H9 (cell line): ENCODE measurements around the gene MTFMT. TPM values are rescaled to one million over a fixed set of nuclear protein-coding genes. Genes with fewer than 3 reads are reported as not detected.
A peak's percentile ranks its signal among the peaks of the same experiment; 100 is the strongest.

ENCODE experiments used
- DNase-seq: peaks from one replicate; pipeline ENCODE4 v3.0.0-alpha.2; 2017
- H2AFZ ChIP-seq: one replicate; pipeline ENCODE4 v1.6.1; 2013; ENCODE audit warnings: mild to moderate bottlenecking, low read length, control low read depth, moderate library complexity
- H2AK5ac ChIP-seq: 2 replicates; pipeline ENCODE4 v1.6.1; 2013; ENCODE audit warnings: low read length, control low read depth, mixed read lengths; ENCODE audit not compliant: insufficient read length
- H2BK120ac ChIP-seq: one replicate; pipeline ENCODE4 v1.6.1; 2013; ENCODE audit warnings: low read depth, mild to moderate bottlenecking, low read length, control low read depth, inconsistent platforms; ENCODE audit not compliant: poor library complexity, severe bottlenecking
- H2BK12ac ChIP-seq: 2 replicates; pipeline ENCODE4 v1.6.1; 2013; ENCODE audit warnings: low read length, control low read depth, mixed read lengths, low read depth; ENCODE audit not compliant: insufficient read length
- H2BK15ac ChIP-seq: 2 replicates; pipeline ENCODE4 v1.6.1; 2013; ENCODE audit warnings: low read depth, low read length, control low read depth
- H2BK20ac ChIP-seq: one replicate; pipeline ENCODE4 v1.6.1; 2013; ENCODE audit warnings: low read depth, mild to moderate bottlenecking, low read length, control low read depth, inconsistent platforms; ENCODE audit not compliant: poor library complexity, severe bottlenecking
- H2BK5ac ChIP-seq: 2 replicates; pipeline ENCODE4 v1.6.1; 2013; ENCODE audit warnings: low read length, control low read depth, mixed read lengths; ENCODE audit not compliant: insufficient read length
- H3K14ac ChIP-seq: 2 replicates; pipeline ENCODE4 v1.6.1; 2013; ENCODE audit warnings: low read length, control low read depth; ENCODE audit not compliant: insufficient read depth
- H3K18ac ChIP-seq: 2 replicates; pipeline ENCODE4 v1.6.1; 2013; ENCODE audit warnings: low read depth, mild to moderate bottlenecking, mixed read lengths, low read length, control low read depth; ENCODE audit not compliant: insufficient read length
- H3K23ac ChIP-seq: 2 replicates; pipeline ENCODE4 v1.6.1; 2013; ENCODE audit warnings: low read length, control low read depth, mixed read lengths, low read depth; ENCODE audit not compliant: insufficient read length
- H3K23me2 ChIP-seq: 2 replicates; pipeline ENCODE4 v1.6.1; 2013; ENCODE audit warnings: low read depth, mild to moderate bottlenecking, mixed read lengths, low read length, control low read depth; ENCODE audit not compliant: insufficient read length, poor library complexity, severe bottlenecking
- H3K27ac ChIP-seq: 2 replicates; pipeline ENCODE4 v1.5.1; 2013; ENCODE audit warnings: low read length, control low read depth, mixed read lengths, low read depth; ENCODE audit not compliant: insufficient read length
- H3K27me3 ChIP-seq: 2 replicates; pipeline ENCODE4 v1.6.1; 2013; ENCODE audit warnings: low read length, control low read depth, inconsistent platforms; ENCODE audit not compliant: insufficient read depth
- H3K4ac ChIP-seq: 2 replicates; pipeline ENCODE4 v1.6.1; 2013; ENCODE audit warnings: low read depth, mild to moderate bottlenecking, control low read depth, inconsistent platforms, low read length, moderate library complexity
- H3K4me1 ChIP-seq: 2 replicates; pipeline ENCODE4 v1.6.1; 2013; ENCODE audit warnings: low read length, control low read depth, inconsistent platforms; ENCODE audit not compliant: insufficient read depth
- H3K4me2 ChIP-seq: 2 replicates; pipeline ENCODE4 v1.6.1; 2013; ENCODE audit warnings: low read length, control low read depth, mixed read lengths; ENCODE audit not compliant: insufficient read length, insufficient read depth
- H3K56ac ChIP-seq: 2 replicates; pipeline ENCODE4 v1.6.1; 2013; ENCODE audit warnings: low read depth, mild to moderate bottlenecking, mixed read lengths, low read length, control low read depth; ENCODE audit not compliant: insufficient read length
- H3K79me1 ChIP-seq: 2 replicates; pipeline ENCODE4 v1.6.1; 2013; ENCODE audit warnings: low read depth, mild to moderate bottlenecking, moderate library complexity, low read length, control low read depth, inconsistent platforms; ENCODE audit not compliant: insufficient read depth, poor library complexity, severe bottlenecking
- H3K79me2 ChIP-seq: 2 replicates; pipeline ENCODE4 v1.6.1; 2013; ENCODE audit warnings: low read length, control low read depth, inconsistent platforms; ENCODE audit not compliant: insufficient read depth
- H3K9ac ChIP-seq: 2 replicates; pipeline ENCODE4 v1.6.1; 2013; ENCODE audit warnings: low read length, control low read depth, mixed read lengths; ENCODE audit not compliant: insufficient read length; ENCODE audit errors: extremely low read depth
- H3K9me3 ChIP-seq: one replicate; pipeline ENCODE4 v1.6.1; 2013; ENCODE audit warnings: low read depth, low read length, inconsistent platforms; ENCODE audit not compliant: control insufficient read depth
- H3T11ph ChIP-seq: one replicate; pipeline ENCODE4 v1.6.1; 2013; ENCODE audit warnings: mild to moderate bottlenecking, low read length, control low read depth, inconsistent platforms
- H4K20me1 ChIP-seq: one replicate; pipeline ENCODE4 v1.6.1; 2013; ENCODE audit not compliant: control insufficient read depth, insufficient read length, insufficient read depth
- H4K5ac ChIP-seq: 2 replicates; pipeline ENCODE4 v1.6.1; 2013; ENCODE audit warnings: low read depth, mild to moderate bottlenecking, mixed read lengths, low read length, control low read depth; ENCODE audit not compliant: insufficient read length
- H4K8ac ChIP-seq: replicated peaks from 2 replicates; pipeline ENCODE4 v1.6.1; 2013; ENCODE audit warnings: low read length, control low read depth, mixed read lengths, low read depth; ENCODE audit not compliant: insufficient read length
- H4K91ac ChIP-seq: 2 replicates; pipeline ENCODE4 v1.6.1; 2013; ENCODE audit warnings: low read depth, mild to moderate bottlenecking, moderate library complexity, mixed read lengths, low read length, control low read depth; ENCODE audit not compliant: insufficient read length
- H3K27ac Mint-ChIP-seq, 3 experiments: 2 replicates in 2 of 3; 3 replicates in 1 of 3; pipeline ENCODE4 v1.8.0; 2020 to 2021; ENCODE audit warnings: mixed read lengths in 3 of 3, mild to moderate bottlenecking in 1 of 3, moderate library complexity in 1 of 3
- H3K27me3 Mint-ChIP-seq: 2 replicates; pipeline ENCODE4 v1.8.0; 2021; ENCODE audit warnings: low read depth, mild to moderate bottlenecking, moderate library complexity, mixed read lengths
- H3K36me3 Mint-ChIP-seq, 3 experiments: 2 replicates in 2 of 3; 3 replicates in 1 of 3; pipeline ENCODE4 v1.8.0; 2020 to 2021; ENCODE audit warnings: low read depth in 3 of 3, mixed read lengths in 3 of 3; ENCODE audit not compliant: insufficient read depth in 1 of 3
- H3K4me1 Mint-ChIP-seq, 2 experiments: 2 replicates each; pipeline ENCODE4 v1.8.0; 2020; ENCODE audit warnings: mixed read lengths in 2 of 2
- H3K4me3 Mint-ChIP-seq, 2 experiments: 2 replicates in 1 of 2; 3 replicates in 1 of 2; pipeline ENCODE4 v1.8.0; 2020 to 2021; ENCODE audit warnings: mild to moderate bottlenecking in 2 of 2, mixed read lengths in 2 of 2, moderate library complexity in 1 of 2
- H3K9me3 Mint-ChIP-seq, 2 experiments: 2 replicates in 1 of 2; 3 replicates in 1 of 2; pipeline ENCODE4 v1.8.0; 2020; ENCODE audit warnings: mild to moderate bottlenecking in 2 of 2, mixed read lengths in 2 of 2, moderate library complexity in 1 of 2
- CTCF ChIP-seq: fragments of 200-600 bp; sonication (generic); conservative IDR thresholded peaks from 3 replicates; pipeline ENCODE4 v1.8.0; 2021; ENCODE audit warnings: antibody characterized with exemption, mild to moderate bottlenecking
- WGBS: extraction: QIAGEN DNeasy Blood & Tissue Kit; methylation state at CpG from one replicate; pipeline ENCODE4 v1.1.7; 2013; ENCODE audit warnings: missing lambda C conversion rate, low lambda C conversion rate, mixed read lengths; ENCODE audit not compliant: insufficient read length; ENCODE audit errors: extremely low coverage; 5-methylcytosine and 5-hydroxymethylcytosine counted together
- total RNA-seq: library from RNA; stranded (reverse); gene quantifications from 2 replicates; pipeline ENCODE4 v1.2.1, GENCODE V29; 2021

Gene MTFMT
- total RNA-seq, 1 experiment from 2014 or later = 16.0 TPM

GRCh38 chr15:65068403-65068788 lies 39.0 kb upstream of the MTFMT start:
- no peak overlapping the region for H4K5ac ChIP-seq
- peaks cover 5% of the 10 kb centered on the region for H3K4me1 ChIP-seq
- Mint-ChIP-seq H3K4me1 (peaks cover 36 to 37% of the 10 kb centered on the region in 2 experiments), H3K36me3 (peaks cover 0 to under 1% (median 0%) of the 10 kb centered on the region in 3 experiments; a peak in 3 of 7 replicates), H3K4me3 (peak overlapping the region; percentile 58 to 85), H3K9me3 (peaks cover 3 to 8% of the 10 kb centered on the region in 2 experiments; a peak in 3 of 5 replicates), H3K27ac (no peak overlapping the region), H3K27me3 (peaks cover 8% of the 10 kb centered on the region)
- H3K9ac ChIP-seq = no peak overlapping the region
- H3K27me3 ChIP-seq = no peaks in the 10 kb centered on the region
- peak overlapping the region; percentile 78 for H3K4me2 ChIP-seq
- no peaks in the 10 kb centered on the region for H3K9me3 ChIP-seq
- no peak overlapping the region for H3T11ph ChIP-seq
- no peak overlapping the region for H3K14ac ChIP-seq
- no peak overlapping the region for H2BK5ac ChIP-seq
- H3K4ac ChIP-seq = no peak overlapping the region
- H3K27ac ChIP-seq = no peak overlapping the region
- no peaks in the 10 kb centered on the region for H3K79me1 ChIP-seq
- no peaks in the 10 kb centered on the region for H3K79me2 ChIP-seq
- no peak overlapping the region for H2AFZ ChIP-seq
- DNase-seq = no peak
- H2AK5ac ChIP-seq = no peak overlapping the region
- no peaks in the 10 kb centered on the region for H4K20me1 ChIP-seq
- peak overlapping the region; percentile 62 for H2BK20ac ChIP-seq
- no peak overlapping the region for H4K91ac ChIP-seq
- TF ChIP-seq CTCF = no peak
- no peak overlapping the region for H3K56ac ChIP-seq
- no peak overlapping the region for H3K23ac ChIP-seq
- no peak overlapping the region for H2BK15ac ChIP-seq
- no CpG with 5 or more reads among the region's 3 CpGs for WGBS
- H3K23me2 ChIP-seq = peaks cover 7% of the 10 kb centered on the region
- H2BK120ac ChIP-seq = no peak overlapping the region
- H3K18ac ChIP-seq = no peak overlapping the region
- no peak overlapping the region for H2BK12ac ChIP-seq
- no peak overlapping the region for H4K8ac ChIP-seq
